SIG-M5 (cell line): ENCODE results near the gene ZEB1.
"Not testable (repeated sequence)": the region's sequence is repeated elsewhere in the genome, so short reads cannot be mapped to it uniquely, and the experiment has no call there.

Experiments
- DNase-seq: peaks from one replicate; lab custom pipeline; 2025; lab: John Stamatoyannopoulos, UW

Gene ZEB1

DNA sequence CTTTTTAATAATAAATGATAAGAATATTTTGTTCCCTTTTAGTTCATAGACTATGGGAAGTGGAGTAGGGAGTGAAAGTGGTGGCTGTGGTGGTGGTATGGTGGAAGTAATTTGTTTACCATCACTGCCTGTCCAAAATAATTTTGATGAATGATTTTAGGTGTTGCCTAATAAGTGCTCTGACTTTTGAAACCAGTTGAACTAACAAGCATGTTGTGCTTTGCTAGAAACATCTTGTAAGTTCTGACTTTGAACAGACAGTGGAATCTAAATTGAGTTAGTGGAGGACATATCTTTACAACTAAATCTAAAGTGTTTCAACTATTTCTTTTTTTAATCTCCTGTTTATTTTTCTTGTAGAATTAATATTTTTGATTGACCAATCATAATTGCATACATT, 49.7 kb downstream of the ZEB1 start:
- no peak for DNase-seq

DNA sequence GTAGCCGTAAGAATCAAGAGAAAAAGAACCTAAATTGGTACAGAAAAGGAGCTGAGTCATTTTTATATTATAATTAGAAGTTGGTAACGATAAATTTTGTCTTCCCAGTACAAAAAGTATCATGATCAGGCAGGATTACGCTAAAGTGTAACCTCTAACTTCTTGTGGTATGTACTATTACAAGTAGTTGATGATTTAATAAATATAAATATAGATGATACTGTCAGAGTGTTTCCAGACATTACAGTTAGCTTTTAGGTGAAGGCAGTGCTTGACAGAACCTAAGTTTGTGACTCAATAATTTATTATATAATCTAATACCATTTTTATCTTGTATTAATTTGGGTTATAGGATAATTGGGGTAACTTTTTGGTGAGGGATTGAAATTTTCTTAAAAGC, 53.4 kb downstream of the ZEB1 start:
- DNase-seq = no peak

DNA sequence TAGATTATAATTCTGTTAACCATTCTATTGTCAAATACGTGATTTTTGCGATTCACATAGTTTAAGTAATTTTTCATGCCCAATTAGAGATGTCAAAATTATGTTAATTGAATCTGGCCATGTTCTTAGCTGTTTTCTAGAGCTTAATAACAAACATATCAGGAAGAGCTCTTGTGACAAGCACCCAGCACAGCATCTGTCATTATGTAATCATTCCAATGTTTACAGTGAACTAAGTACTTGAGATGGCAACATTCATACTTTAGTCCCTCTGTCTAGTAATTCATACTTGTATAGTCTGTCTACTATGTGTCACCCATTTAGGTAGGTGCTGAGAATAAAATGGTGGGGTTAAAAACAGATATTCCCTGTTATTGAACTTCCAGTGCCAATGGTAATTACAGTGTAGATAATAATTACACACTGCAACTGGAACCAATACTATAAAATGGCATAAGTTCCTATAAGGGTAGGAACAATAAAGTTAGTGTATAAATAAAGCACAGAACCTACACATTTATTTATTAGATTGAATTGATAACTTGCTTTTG, 55.2 kb downstream of the ZEB1 start:
- DNase-seq = no peak

DNA sequence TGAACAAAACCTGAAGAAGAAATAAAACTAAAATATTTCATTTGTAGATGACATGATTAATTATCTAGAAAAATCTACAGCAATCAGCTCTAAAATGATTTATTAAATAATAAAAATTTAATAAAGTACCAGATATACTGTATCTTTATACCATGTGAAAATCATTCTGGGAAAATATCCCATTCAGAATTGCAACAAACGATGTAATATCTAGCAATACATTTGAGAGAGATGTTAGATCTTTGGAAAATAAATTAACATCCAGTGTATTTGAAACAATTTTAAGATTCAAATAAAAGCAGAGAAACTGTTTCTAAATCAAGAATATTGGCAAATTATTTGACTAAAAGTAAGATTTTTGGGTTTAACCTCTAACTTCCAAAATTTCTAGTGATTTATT, 62.2 kb downstream of the ZEB1 start:
- DNase-seq = no peak

DNA sequence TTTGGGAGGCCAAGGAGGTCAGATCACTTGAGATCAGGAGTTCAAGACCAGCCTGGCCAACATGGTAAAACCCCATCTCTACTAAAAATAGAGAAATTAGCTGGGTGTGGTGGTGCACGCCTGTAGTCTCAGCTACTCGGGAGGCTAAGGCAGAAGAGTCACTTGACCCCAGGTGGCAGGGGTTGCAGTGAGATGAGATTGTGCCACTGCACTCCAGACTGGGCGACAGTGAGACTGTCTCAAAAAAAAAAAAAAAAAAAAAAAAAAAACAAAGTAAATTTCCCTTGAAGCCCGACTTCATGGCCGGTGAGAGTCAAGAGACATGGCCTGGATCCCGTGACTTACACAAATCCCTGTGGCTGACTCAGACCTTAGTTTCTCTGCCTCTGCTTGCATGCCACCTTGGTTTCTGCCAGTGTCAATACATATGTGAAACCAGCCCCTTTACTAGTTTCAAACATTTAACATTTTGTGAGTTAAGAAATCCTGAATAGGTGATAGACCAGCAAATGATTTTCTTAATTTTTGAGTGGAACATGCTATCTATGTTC, 62.8 kb downstream of the ZEB1 start:
- no peak for DNase-seq

DNA sequence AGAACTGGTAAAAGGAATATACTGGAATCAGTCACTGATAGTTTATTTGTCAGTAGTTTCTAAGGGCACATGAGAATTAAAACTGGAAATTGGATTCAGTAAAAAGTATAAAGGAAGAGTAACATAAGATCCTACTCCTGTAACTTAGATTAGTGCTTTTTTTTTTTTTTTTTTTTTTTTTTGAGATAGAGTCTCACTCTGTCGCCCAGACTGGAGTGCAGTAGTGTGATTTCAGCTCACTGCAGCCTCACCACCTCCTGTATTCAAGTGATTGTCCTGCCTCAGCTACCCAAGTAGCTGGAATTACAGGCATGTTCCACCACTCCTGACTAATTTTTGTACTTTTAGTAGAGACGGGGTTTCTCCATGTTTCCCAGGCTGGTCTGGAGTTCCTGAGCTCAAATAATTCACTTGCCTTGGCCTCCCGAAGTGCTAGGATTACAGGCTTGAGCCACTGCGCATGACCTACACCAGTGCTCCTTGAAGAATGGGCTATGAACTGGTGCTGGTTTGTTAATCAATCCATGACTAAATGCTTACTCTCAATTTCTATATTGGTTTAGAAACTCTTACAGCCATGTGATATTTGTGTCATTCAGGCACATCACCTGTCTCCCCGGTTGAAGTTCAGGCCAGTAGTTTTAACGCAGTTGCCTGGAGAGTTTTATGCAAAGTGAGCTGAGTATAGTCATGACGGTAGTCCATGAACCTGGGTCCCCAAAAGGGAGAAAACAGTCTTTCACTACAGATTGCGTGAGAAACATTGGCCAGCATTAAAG, 65.0 kb downstream of the ZEB1 start:
- DNase-seq = no peak

DNA sequence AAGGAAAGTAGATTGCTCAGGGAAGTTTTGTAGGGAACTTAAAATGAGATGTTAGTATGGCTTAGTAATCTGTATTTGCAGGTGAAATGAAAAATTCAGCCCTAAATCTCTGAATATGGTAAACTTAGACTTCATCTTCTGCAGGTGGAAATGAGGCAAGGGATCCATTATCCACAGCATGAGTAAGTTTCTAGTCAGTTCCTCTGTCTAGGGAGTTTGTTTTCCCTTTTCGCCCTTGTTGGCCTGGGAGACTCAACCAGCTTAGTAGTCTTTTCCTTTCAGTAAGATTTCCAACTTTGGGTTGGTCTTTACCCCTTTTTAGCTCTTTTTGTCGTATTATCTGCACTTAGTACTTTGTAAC, 65.6 kb downstream of the ZEB1 start:
- no peak for DNase-seq

DNA sequence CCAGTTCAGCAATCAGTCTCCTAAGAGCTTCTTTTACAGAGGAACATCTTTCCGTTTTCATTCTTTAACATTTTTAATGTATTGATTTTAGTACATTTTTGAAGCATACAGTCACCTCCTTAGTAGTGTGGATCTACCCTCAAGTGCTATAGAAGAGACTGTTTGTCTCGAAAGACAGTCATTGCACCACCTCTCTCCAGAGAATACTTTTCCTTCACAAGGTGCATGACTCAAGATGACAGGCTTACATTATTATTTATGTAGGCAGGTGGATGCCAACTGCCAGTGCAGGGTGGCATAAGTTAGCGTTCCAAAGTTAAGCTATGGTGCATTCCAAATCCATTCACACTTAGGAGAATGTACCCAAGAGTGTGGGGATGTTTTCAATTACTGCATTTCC, 71.8 kb downstream of the ZEB1 start:
- DNase-seq = no peak

DNA sequence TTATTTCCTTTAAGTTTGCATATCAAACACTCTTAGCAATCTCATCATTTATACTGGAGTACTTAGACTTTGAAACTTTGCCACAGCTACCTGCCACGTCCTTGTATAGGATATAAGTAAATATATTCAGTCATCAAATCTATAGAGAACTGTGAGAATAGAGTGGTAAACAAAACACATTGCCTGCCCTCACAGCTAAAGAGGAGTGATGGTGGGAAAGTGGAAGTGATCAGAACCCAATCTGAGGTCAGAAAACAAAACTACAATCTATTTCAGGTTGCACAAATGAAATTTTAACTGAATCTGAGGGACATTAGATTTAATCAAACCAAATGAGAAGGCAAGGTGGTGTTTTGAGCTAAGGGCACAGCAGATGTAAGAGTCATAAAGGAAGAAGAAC, 74.8 kb downstream of the ZEB1 start:
- no peak for DNase-seq

DNA sequence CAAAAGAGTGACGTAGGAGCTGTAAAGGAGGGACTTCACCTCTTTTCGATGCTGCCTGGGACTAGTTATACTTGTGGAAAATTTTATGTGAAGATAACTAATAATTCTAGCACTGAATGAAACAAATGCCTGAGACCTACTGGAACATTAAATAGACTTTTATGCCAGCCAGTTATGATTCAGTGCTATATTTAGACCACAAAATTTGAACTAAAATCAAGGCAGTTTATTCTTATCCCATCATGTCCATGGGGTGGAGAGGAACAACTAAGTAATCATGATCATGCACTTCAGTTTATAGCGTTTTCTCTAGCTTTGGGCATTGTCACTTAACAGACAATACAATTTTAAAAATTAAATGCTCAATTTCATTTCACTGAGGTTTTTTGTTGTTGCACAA, 76.7 kb downstream of the ZEB1 start:
- no peak for DNase-seq

DNA sequence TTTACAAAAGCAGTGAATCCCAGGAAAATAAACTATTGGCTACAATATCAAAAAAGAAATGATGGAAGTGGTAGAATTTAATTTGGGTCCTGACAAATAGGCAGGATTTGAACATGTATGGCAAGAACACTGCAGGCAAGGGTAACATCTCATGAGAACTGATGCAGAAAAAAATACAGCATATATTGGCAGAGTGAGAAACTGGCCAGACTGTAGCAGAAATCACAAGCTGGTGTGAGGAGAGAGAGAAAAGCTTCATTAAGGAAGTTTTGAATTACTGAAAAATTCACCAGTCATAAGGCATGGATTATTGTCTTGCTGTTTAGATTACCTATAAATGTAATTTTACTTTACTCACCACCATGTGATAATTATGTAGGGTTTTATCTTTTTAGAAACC, 77.4 kb downstream of the ZEB1 start:
- no peak for DNase-seq

DNA sequence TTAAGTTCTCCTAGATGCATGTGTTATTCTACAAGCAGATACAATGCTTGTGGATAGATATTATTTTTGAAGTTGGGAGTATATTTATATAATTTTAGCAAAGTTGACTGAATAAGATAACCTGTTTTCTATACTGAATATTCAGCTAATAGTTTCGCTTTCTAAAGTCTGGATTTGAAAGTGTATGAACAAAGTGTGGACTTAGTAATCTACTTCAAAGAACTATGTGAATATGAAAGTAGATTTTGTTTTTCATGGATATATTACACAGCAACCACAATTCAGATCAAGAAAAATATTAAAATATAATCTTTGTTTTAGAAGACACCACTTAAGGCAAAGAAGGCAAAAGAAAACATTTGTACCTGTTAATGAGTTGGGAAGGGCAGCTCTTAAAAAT, 78.8 kb downstream of the ZEB1 start:
- no peak for DNase-seq

DNA sequence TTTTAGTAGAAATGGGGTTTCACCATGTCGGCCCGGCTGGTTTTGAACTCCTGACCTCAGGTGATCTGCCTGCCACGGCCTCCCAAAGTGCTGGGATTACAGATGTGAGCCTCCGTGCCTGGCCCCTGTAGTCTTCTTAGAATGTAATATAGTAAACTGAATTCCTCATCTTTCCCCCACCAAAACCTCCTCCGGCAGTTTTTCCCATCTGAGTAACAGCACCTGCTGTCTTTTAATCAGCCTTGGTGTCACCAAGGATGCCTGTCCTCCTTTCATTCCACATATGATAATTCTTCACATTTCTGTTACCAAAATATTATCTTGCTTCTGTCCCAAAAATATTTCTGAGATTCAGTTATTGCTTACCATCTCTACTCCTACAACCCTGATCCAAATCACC, 80.2 kb downstream of the ZEB1 start:
- no peak for DNase-seq

DNA sequence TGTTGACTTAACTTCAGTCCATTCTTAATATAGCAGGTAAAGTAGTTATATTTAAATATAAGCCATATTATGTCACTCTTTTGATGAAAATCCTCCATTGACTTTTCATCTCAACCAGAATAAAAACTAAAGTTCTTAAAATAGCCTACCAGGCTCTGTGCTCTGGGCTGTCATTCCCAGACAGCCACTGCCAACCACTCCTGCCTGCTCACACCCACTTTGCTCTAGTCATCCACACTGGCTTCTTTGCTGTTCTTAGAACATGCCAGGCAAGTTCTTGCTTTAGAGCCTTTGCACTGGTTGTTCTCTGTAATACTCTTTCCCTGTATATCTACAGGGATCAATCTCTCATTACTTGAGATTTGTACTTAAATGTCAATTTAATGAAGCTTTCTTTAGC, 80.6 kb downstream of the ZEB1 start:
- no peak for DNase-seq

DNA sequence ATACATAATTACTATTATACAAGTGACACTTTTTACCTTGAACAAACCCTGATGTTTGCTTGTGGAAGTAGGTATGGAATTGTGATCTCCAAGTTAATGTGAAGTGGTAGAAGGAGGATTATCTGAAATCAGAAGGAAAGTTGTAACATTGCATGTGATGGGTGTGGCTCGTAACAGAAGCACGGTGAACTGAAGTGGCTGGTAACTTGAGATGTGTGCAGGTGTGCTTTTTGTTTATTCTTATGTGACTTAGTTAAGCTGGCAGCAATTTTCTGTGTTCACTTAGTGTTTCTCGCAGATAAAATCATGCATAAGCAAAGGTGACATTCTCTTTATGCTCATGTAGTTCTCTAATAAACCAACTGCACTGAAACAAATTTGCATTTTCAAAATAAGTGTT, 82.3 kb downstream of the ZEB1 start:
- no peak for DNase-seq

DNA sequence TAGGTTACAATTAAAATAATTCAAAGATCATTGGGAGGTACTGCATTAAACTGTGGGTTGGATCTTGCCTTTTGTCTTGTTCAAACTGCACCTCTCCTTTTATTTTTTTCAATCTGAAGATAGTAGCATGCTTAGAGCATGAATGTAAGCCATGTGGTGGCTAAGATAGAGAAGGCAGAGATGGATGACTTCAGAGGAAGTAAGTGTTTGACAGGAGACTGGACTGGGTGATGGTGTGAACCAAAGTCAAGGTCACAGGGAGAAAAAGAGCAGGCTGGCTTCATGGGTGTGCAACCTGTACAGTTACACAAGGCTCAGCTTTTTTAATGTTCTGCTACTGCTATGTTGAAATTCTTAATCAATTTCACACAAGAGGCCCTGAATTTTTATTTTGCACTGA, 85.6 kb downstream of the ZEB1 start:
- no peak for DNase-seq

DNA sequence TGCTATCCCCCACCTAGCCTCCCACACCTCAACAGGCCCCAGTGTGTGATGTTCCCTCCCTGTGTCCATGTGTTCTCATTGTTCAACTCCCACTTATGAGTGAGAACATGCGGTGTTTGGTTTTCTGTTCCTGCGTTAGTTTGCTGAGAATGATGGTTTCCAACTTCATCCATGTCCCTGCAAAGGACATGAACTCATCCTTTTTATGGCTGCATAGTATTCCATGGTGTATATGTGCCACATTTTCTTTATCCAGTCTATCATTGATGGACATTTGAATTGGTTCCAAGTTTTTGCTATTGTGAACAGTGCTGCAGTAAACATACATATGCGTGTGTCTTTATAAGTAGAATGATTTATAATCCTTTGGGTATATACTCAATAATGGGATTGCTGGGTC, 86.8 kb downstream of the ZEB1 start:
- DNase-seq = not testable (repeated sequence)

DNA sequence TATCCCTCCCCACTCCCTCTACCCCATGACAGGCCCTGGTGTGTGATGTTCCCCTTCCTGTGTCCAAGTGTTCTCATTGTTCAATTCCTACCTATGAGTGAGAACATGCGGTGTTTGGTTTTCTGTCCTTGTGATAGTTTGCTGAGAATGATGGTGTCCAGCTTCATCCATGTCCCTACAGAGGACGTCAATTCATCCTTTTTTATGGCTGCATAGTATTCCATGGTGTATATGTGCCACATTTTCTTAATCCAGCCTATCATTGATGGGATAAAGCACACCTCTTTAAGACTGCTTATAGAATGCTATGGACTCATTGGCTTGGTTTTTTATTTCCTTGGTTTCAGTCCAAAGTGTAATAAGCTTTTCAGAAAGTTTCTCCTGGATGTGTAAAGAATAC, 93.4 kb downstream of the ZEB1 start:
- not testable (repeated sequence) for DNase-seq

DNA sequence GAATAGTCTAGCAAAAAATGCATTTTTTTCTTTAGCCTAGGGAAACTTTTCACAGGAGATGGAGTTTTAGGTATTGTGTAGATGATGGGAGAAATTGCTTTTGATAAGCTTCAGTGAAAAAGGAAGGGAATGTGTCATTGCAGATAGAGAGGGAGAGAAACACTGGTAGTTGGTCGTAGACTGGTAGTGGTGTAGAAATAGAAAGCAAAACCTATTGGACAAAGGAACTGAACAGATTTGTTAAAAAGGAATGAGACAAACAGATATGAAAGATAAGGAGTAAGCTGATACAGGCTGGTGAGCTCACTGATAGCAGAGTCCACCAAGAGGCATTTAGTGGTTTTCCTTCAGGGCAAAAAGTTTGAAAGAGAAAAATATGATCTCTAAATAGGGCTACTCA, 94.3 kb downstream of the ZEB1 start:
- no peak for DNase-seq

DNA sequence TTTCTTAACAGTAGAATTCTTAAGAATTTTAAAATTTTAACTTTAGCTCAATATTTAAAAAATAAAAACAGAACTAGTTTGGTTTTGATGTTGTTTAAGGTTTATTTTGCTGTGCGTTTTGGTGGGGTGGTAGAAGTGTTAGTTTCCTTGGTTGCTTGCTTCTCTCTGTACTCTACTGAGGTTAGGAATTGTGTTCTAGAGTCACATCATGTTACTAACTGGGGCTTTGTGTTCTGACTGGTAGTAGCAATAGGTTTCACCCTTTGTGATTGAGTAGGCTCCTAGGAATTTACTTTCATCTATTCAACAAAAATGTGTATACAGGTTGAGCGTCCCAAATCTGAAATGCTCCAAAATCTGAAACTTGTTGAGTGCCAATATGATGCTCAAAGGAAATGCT, 99.5 kb downstream of the ZEB1 start:
- no peak for DNase-seq

DNA sequence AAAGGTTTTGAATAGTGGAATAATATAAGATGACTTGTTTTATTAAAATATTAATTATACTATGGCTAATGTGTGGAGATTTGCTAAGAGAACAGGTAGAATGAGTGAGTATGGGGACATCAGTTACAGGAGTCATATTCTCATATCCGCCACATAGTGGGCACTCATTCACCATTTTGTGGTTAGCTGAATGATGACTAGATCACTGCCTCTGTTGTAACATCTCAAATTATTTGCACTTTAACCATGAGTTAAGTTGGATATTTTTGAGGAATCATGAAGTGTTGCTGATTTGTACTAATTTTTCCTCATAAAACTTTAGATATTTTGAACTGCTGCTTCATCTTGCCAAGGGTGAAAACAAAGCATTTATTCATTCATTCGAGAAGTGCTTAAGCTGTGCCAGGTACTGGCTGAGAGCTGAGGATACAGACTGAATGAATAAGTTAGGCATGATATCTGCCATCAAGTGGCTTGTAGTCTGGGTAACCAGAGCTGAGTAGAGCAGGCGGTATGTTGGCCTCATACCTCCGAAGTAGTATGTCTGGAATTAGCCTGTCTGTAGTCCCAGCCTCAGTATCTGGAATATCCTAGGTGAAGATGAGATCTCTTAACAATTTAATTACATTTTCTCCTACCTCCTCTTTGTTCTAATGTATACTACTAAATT, 100.5 kb downstream of the ZEB1 start:
- DNase-seq = no peak

DNA sequence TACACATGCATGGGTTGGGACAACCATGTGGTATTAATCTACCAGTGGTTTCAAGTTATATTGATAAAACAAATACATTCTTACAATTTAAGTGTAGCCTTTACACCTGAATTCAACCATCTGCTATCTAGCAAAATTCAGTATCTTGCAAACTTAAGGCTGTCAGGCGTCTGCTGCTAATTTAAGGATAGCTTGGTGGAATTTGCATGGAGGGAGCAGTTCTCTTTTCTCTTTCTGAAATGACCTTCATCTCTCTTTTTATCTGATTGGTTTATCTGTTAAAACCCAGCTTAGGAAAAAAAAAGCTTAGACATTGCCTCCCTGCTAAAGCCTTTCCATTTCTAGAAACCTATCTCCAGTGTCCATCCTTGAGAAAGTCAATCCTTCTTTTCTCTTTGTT, 102.3 kb downstream of the ZEB1 start:
- no peak for DNase-seq

DNA sequence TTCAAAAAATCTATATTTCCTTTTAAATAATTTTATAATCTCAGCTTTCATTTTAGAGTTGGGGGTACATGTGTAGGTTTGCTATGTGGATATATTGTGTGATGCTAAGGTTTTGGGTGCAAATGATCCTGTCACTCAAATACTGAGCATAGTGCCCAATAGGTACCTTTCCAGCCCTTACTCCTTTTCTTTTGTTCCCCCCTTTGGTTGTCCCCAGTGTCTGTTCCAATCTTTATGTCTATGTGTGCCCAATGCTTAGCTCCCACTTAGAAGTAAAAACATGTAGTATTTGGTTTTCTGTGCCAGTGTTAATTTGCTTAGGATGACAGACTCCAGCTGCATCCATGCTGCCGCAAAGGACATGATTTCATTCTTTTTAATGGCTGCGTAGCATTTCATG, 103.6 kb downstream of the ZEB1 start:
- no peak for DNase-seq

DNA sequence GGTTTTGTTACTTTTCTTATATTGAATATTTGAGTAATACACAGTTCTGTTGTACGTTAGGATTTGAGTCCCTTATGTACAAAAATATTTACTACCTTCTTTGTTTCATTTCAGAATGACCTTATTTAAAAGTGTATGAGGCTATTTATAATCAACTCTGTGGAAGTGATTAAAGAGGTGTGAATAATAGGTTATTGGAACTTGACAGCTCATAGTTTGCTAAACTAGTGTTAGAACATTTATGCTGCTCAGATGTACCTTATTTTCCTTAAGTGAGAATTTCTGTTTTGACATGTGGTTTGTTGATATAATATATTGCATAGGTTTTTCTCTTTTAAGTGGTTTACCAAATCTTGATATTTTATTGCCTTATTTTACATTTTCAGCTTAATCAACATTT, 105.5 kb downstream of the ZEB1 start:
- DNase-seq = no peak
